Smooth muscle cell of the brain vasculature (primary cell): ENCODE results near the gene QDPR.
"Not testable (repeated sequence)": the region's sequence is repeated elsewhere in the genome, so short reads cannot be mapped to it uniquely, and the experiment has no call there.

Source experiments
- DNase-seq: peaks from one replicate; pipeline ENCODE4 v3.0.0-alpha.2; 2012; ENCODE audit warnings: low read depth, low spot score

QDPR gene

GRCh38 chr4:17511950-17512795 lies at the start of gene QDPR:
TSS of gene QDPR (minus strand) at chr4:17512090. CDS start at chr4:17512054, 36 bp downstream.
- no peak for DNase-seq

GRCh38 chr4:17561195-17561909 lies 49.5 kb upstream of the QDPR start:
- no peak for DNase-seq

GRCh38 chr4:17560065-17560673 lies 48.3 kb upstream of the QDPR start:
- DNase-seq, result no peak

DNA sequence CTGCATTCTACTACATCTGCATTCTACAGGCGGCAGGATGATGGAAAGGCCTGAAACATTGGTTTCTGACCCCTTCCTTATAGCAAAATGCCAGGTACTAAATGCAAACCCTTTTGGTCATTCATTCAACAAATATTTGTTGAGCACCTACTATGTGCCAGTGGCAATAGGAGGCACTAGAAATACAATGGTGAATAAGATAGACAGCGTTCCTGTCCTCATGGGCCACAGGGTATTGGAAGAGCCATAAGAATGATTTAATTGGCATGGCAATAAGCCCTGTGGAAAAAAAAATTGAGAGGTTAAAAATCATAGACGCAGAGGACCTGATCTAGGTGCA lies 47.8 kb upstream of the QDPR start:
- DNase-seq, result no peak

GRCh38 chr4:17558941-17559708 lies 47.2 kb upstream of the QDPR start:
- no peak for DNase-seq

DNA sequence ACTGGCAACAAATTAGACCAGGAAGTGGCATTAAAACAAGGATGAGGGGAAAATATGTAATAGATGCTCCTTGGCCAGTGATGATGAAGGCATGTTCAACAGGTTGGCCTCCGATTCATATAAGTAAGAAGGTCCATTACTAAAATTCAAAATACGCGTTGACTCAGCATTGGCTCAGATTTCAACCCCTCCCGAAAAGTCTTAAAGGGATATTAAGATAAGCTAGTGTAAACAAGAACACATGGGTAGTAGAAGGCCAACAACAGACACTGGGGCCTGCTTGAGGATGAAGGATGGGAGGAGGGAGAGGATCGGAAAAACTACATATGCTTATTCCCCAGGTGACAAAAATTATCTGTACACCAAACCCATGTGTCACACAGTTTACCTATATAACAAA lies 46.0 kb upstream of the QDPR start:
- DNase-seq, result no peak

GRCh38 chr4:17556498-17556897 lies 44.6 kb upstream of the QDPR start:
- no peak for DNase-seq

DNA sequence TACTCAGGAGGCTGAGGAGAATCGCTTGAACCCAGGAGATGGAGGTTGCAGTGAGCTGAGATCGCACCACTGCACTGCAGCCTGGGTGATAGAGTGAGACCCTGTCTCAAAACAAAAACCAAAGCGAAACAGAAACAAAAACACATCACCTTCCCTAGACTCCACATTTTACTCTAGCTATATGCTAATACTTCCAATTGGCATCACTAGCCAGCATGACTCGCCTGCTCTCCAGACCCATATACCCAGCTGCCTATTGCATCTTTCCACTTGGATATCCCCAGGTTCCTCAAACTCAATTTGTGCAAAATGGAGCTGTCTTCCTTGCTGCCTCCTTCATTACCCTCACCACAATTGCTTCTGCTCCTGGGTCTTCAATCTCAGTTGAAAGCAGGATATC lies 42.7 kb upstream of the QDPR start:
- no peak for DNase-seq

- DNase-seq, result no peak
These were observed 40.5 kb upstream of the QDPR start for GRCh38 chr4:17552427-17552826.

- no peak for DNase-seq
These were observed 38.7 kb upstream of the QDPR start for GRCh38 chr4:17550549-17550948.

DNA sequence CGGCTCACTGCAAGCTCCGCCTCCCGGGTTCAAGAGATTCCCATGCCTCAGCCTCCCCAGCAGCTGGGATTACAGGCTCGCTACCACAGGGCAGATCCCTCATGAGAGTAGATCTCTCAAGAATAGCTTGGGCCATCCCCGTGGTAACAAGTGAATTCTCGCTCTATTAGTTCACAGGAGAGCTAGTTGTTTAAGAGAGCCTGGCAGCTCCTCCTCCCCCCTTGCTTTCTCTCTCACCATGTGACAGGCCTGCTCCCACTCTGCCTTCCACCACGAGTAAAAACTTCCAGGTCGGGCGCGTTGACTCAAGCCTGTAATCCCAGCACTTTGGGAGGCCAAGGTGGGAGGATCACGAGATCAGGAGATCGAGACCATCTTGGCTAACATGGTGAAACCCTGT lies 34.8 kb upstream of the QDPR start:
- no peak for DNase-seq

DNA sequence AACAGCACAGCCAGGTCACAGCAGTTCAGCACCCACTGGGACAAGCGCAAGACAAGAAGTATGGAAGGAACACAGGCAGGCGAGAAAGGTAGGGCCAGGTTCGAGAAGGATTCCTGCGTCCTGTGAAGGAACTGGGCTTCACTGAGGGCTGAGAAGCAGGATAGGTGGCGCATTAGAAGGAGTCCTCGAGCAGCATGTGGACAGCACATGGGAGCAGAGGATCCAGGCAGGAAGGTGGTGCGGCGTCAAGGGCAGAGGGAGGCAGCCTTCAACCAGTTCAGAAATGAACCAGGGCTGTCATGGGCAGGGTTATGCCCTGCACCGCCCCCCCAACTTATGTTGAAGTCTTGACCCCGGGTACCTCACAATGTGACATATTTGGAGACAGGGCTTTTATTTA lies 34.3 kb upstream of the QDPR start:
- no peak for DNase-seq

DNA sequence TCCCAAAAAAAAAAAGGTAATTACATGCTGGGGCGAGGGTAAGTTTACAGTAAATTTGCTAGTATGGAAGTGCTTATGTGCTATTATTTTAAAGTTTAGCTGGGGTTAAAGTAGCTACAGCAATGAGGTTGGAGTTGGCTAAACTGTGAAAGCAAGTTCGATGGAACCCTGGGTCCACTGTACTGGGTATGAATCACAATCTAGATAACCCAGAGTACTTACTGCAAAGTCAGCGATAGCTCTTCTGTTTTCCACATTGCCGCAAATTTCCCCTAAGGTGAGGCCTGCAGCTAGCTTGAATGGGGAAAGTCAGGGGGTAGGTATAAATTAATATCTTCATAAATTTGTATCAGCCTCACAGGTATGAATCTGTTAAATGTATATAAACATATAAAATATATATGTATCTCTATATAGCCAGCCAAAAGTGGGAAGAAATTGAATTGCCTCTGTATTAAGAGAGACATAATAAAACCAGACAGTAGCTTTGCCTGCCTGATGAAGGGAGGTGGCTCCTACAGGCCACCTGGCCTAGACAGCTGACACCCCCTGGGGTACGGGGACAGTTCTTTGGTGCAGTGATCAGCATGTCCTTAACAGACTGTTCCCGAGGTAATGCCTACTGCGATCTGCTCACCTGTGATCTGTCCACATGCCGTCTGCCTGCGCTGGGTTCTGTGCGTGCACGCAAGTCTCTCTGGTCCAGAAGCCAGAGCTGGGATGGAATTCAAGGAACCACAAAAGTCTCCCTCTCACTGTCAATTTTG lies 33.7 kb upstream of the QDPR start:
- no peak for DNase-seq

- no peak for DNase-seq
These were observed 32.9 kb upstream of the QDPR start for GRCh38 chr4:17544831-17545234.

GRCh38 chr4:17544205-17544604 lies 32.3 kb upstream of the QDPR start:
- DNase-seq, result no peak

GRCh38 chr4:17537060-17537459 lies 25.2 kb upstream of the QDPR start:
- DNase-seq, result not testable (repeated sequence)

DNA sequence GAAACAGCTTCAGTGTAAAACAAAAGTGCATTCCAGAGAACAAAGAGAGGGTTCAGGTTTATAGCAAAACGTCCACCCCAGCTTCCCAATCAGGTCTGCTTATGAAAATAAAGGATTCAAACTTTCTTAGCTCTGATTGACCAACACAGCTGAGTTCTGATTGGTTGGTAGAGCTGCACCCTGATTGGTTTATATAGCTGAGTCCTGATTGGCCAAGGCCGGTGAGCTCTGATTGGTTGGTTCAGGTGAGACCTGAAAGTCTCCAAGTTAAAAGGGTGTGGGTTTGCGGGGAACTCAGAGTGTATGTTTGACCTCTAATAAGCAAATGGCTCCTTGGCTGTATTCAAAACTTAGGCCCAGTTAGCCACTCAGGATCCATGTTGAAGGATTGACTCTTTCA lies 24.0 kb upstream of the QDPR start:
- no peak for DNase-seq

DNA sequence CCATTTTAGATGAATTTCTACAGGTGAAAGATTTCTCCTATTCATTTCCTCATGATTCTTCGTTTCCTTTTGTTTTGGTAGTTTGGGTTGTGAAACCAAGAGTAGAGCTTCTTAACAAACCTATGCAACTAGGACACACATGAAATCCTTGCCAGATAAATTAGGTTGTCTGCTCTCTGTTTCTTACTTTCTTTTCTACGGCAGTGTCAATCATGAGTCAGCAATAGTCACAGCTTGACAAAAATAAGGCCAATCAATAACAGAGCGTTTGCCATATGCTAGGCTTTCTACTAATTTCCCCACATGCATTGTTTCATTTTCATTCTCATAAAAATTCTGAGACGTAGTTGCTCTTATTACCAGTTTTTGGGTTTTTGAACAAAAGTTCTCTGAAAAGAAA lies 23.4 kb upstream of the QDPR start:
- no peak for DNase-seq

GRCh38 chr4:17534705-17535104 lies 22.8 kb upstream of the QDPR start:
- no peak for DNase-seq

DNA sequence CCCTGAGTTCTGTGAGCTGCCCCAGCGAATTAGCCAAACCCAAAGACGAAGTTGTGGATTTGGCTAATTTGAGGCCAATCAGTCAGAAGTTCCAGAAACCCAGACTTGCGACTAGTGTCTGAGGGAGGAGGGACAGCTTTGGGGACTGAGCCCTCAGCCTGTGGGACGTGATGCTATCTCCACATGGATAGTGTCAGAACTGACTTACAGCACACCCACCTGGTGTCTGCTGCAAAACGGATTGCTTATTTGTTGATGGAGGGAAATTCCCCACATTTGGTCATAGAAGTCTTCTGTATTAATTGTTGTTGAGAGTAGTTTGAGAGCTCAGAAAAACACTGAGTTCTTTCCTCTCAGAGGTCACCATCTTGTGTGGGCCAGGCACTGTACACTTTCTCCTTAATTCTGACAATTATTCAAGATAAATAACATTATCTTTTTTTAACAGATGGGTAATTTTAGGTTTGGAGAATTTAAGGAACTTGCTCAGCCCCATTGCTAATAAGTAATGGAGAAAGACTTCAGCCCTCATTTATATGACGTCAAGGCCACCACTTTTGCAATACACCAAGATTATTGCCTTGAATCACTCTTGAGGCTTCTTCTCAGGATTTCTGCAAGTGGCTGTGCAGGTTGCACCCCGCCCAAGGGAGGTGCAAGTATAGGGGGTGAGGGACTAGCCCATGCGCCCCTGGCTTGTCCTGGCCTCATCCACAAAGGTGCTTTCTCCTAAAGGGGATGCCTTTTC lies 19.8 kb upstream of the QDPR start:
- no peak for DNase-seq
